ENCODE data around the gene SYNPO2.
"Not testable (repeated sequence)": the region's sequence is repeated elsewhere in the genome, so short reads cannot be mapped to it uniquely, and the experiment has no call there.

SYNPO2 gene

GRCh38 chr4:118974758-118975157 is 86.1 kb downstream of the SYNPO2 start:
- no peak for DNase-seq (ENCODE audit: low read depth)

DNA sequence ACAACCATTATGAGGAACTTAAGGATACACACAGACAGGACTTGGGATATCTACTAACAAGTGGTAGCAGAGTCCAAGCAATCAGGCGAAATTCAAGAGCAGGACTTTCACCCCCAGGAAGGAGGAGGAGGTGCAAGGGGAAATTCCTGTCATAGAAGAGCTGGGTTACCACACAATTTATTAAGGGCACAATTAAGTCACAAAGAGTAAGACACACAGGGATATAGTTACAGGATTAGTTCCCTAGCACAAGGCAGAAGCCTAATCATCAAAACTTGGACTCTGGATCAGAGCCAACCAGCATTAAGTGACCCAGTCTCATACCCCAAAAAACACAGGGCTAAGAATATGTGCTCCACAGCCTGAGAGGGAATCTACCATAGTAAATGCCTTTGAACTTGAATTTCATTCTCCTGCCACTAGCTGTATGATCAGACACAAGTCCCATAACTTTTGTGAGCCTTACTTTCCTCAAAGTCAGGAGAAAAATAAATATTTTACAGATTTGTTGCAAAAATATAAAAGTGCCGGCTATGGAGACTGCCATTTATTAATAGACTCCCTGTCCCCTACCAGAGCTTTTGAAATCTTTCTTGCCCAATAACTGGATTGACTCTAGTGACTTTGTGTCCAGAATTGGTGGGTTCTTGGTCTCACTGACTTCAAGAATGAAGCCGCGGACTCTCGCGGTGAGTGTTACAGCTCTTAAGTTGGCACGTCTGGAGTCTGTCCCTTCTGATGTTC is 87.0 kb downstream of the SYNPO2 start:
- DNase-seq (ENCODE audit: low read depth) = no peak

GRCh38 chr4:118976193-118976560 is 87.5 kb downstream of the SYNPO2 start:
- not testable (repeated sequence) for DNase-seq (ENCODE audit: low read depth)

DNA sequence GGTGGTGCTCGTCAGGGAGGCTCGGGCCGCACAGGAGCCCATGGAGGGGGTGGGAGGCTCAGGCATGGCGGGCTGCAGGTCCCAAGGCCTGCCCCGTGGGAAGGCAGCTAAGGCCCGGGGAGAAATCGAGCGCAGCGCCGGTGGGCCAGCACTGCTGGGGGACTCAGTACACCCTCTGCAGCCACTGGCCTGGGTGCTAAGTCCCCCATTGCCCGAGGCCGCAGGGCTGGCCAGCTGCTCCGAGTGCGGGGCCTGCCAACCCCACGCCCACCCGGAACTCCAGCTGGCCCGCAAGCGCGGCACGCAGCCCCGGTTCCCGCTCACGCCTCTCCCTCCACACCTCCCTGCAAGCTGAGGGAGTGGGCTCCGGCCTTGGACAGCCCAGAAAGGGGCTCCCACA is 88.4 kb downstream of the SYNPO2 start:
- not testable (repeated sequence) for DNase-seq (ENCODE audit: low read depth)

DNA sequence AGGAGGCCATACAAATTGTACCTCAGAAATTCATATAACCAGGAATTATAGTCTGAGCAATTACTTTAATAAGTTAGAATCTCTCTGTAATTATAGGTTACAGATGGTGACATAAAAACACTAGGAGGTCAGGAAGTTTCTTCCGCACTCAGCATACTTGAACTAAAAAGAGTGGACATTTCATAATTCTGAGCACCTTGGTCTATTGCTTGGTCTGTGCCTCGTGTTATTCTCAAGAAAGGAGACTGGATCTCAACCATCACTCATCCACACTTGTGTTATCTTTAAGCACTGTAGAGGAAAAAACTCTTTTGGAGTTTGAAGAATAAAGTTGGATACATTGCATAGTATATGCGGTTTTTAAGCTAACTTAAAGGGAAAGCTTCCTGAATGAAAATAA is 91.1 kb downstream of the SYNPO2 start:
- no peak for DNase-seq (ENCODE audit: low read depth)

GRCh38 chr4:118981171-118981838 is 92.7 kb downstream of the SYNPO2 start:
- DNase-seq (ENCODE audit: low read depth) = no peak

DNA sequence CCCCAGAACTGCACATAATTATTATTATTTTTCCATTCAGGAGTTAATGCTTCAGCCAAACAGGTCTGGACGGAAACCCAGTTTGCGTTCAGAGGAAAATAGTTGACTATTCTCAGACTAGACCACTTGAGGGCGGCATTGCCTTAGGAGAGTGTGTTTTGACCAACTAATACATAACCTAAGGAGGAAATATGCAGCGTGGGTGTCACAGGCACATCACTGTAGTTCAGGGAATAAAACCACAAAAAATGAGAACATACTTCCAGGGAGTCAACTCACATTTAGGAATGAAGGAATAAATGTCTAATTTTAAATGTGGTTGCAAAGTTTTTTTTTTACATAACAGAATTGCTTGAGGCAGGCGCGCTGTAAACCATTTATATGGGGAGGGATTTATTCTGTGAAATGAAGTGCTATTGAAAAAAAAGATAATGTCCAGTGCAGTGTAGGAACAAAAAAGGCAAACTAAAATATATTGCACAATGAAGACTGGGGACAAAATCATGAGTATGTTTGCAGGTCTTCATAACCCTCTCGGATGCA is 93.3 kb downstream of the SYNPO2 start:
- peak; percentile 37 for DNase-seq (ENCODE audit: low read depth)

DNA sequence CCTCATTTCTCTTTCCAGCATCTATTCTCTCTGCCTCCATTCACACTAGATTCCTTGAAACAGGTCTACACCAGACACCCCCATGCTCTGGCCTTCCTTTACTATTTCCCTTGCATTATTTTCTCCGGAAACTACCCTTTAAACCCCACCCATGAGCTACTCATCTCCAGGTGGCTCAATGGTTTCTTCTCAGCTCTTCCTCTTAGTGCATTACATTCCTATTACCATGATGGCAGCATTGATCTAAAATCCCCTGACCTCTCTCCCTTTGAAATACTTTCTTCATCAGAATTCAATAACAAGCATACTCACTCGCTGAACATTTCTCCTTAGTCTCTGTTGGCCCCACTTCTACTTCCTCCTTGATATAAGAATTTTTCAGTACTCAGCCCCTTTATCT is 94.6 kb downstream of the SYNPO2 start:
- DNase-seq (ENCODE audit: low read depth) = no peak

GRCh38 chr4:118983831-118984230 is 95.2 kb downstream of the SYNPO2 start:
- DNase-seq (ENCODE audit: low read depth) = no peak

- no peak for DNase-seq (ENCODE audit: low read depth)
Observed at GRCh38 chr4:118985170-118986000, 96.7 kb downstream of the SYNPO2 start.

DNA sequence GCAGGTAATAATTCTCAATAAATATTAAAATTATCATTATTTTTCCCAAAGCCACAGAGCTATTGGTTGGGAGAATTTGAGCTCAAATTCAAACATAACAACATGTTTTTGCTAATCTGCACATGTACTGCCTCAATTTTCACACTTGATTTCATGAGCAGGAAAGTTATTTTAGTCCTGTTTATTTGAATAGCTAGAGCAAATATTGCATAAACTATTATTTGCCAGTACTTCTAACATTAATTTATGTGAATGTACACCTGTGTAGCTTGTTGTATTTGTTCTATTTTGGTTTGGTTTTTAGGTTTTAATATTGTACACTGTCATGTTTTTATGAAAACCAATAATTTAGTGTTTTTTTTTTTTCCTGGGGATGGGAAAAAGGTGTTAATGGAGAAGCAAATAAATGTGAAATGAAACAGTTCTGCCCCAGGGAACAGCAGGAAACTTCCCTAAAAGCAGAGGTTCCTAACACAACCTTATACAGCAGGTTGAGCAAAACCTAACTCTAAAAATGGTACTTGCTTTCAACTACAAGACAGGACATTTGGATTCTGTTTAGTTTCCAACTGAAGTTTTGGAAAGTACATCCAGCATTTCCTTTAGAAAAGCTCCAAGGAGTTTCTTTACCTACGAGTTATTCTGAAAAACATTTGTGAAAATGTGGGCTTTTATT is 99.4 kb downstream of the SYNPO2 start:
- DNase-seq (ENCODE audit: low read depth) = no peak

GRCh38 chr4:118988635-118988972 is 100.0 kb downstream of the SYNPO2 start:
- DNase-seq (ENCODE audit: low read depth) = no peak

GRCh38 chr4:118989098-118990080 is 100.7 kb downstream of the SYNPO2 start:
- no peak for DNase-seq (ENCODE audit: low read depth)

DNA sequence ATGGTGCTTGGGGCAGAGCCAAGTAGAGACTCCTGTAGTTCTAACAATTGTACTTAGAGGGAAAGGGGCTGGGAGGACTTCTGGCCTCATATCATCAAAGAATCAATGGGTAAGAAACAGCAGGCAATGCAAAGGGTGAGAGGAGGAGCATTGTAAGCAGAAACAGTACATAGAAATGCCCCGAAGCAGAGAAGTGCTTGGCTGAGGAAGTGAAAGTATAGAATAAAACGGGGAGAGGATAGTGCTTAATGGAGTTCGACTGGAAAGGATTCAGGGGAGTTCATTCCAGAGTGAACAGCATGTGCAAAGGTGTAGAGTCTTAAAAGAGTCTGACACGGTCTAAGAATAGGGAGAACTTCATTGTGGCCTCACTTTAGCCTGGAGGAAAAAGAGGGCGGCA is 103.0 kb downstream of the SYNPO2 start:
- no peak for DNase-seq (ENCODE audit: low read depth)

DNA sequence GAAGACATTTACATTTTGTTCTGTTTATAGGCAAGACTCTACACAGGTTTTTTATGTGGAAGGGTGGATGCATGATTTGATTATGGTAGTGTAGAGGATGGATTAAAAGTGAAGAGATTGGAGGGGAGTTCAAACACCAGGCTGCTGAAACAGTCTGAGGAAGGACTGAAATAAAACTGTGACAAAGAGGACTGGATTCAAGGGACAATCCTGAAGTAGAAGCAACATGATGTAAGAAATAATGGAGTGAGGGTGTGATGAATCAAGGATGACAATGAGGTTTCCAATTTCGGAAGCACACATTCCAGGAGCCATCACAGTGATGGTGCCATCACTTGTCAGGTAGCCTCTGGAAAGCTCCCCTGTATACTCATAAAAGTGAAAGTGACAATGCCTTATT is 103.5 kb downstream of the SYNPO2 start:
- DNase-seq (ENCODE audit: low read depth) = no peak

DNA sequence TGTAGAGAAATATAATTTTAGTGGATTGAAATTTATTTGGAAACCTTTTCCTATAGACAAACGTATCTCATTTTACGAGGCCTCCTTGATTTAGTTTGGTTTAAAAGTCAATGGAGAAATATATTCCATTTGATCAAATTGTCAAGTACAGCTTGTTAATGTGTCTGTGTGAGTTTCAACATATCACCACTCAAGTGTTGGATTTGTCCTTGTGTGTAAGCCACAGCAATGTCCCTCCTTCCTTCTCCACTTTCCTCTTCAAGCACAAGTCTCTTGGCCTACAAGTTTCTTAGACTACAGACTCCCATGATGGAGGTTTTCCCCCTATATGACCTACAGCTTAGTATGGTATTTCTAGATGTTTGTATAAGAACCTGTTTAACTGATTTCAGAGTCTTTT is 104.7 kb downstream of the SYNPO2 start:
- no peak for DNase-seq (ENCODE audit: low read depth)

GRCh38 chr4:118994030-118994429 is 105.4 kb downstream of the SYNPO2 start:
- no peak for DNase-seq (ENCODE audit: low read depth)

- DNase-seq (ENCODE audit: low read depth) = no peak
Observed at GRCh38 chr4:118995693-118996391, 107.2 kb downstream of the SYNPO2 start.

DNA sequence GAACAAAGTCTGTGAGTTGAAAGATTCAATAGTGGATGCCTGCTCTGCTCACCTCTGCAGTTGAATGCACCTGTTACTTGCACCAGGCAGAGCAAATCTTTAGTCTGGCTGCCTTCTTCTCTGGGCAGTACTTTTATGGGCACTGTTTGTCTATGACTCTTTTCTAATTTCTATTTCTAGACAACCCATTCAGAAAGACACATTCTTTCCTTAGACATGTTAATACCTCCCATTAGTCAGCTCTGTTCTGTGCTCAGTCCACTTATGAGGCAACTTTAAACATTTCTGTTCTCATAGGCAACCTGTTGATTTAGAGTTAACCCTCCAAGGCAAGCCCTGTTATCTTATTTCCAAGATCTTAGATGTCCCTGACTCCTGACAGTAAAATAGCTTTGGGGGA is 108.9 kb downstream of the SYNPO2 start:
- DNase-seq (ENCODE audit: low read depth) = no peak

DNA sequence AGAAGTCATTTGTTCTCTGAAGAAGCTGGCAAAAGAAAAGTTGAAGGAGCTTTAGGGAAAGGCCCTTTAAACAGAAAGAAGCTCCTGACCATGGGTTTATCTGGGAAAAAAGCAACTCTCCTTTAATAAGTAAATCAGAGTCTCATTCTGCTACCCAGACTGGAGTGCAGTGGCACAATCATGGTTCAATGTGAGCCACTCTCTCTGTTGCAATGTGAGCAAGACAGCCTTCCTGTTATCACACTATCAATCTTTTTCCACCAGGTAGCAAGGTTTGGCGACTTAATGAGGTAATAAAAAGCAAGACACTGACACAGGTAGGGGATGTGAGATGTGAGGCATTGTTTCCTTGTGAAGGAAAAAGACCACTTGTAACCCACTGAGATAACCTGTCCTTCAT is 111.3 kb downstream of the SYNPO2 start:
- DNase-seq (ENCODE audit: low read depth) = no peak
